NCI-H2227 treated with DMSO at 0.1 percent for 48 hours (cell line): ENCODE measurements around the gene P2RY14.

ENCODE experiments used
- DNase-seq: peaks from one replicate; lab custom pipeline; 2025; lab: John Stamatoyannopoulos, UW

Gene P2RY14

DNA sequence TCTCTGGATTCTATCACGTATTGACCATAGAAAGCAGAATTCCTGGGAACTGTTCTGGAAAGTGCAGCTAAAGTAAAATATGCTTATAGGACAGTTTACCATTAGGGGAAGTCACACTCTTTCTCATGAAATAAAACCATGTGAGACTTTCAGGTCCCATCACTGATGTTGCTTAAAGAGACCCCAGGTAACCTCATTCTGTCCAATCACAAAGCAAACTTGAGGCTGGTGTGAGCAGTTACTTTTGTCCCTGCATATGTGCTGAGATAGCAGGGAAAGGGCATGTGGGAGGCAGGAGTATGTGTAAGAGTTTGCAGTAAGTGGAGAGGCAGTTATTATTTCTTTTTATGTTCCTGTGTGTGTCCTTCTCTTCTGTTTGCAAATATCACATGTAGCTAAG lies 22.2 kb upstream of the P2RY14 start:
- no peak for DNase-seq

DNA sequence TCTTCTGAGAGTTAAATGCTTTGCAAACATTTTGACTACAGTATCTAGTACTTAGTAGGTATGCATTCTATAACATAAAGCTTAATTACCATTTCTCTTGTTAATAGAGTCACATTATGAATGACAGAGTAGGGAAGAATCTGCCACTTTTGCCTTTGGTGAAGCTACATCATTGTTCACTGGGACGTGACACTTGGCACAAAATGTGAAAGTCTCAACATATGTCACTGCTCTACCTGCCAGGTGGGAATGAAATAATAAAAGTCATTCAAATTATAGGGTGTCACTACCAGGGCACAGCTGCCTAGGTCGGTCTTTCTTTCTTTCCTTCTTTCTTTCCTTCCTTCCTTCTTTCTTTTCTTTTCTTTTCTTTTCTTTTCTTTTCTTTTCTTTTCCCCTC lies 20.7 kb upstream of the P2RY14 start:
- no peak for DNase-seq

DNA sequence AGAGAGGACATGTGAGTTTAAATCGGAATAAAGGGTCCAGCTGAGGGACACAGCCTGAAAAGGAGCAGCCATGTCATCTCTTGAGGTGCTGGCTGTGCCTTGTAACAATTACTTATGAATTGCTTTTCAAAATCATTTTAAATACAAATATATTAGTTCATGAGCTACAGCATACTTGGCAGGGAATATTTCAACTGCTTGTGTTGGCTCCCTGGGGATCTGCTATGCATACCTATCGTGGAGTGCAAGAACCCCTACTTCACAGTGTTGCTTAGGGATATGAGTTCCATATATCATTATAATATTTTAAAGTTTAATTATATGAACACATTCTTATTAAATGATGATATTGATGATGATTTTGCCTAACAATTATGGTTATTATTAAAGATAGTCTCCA lies 19.1 kb upstream of the P2RY14 start:
- no peak for DNase-seq

DNA sequence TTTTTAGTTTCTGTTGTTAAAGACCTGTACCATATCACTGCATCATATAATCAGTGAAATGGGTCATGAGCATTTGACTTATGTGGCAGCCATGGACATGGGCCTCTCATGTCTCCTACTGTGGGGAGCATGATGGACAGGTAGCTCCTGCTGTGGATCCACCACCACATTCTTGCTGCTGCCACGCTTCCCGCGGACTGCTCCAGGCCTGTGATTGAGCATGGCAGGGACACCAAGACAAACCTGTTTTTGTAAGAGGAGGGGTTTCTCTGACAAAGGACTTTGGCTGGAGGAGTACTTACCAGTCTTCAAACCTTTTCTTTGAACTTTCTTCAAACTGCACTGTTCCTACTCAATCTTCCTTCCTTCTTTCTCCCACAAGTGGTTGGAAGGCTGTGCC lies 17.9 kb upstream of the P2RY14 start:
- no peak for DNase-seq

- no peak for DNase-seq
Measured at GRCh38 chr3:151293127-151293526, 14.8 kb upstream of the P2RY14 start.

DNA sequence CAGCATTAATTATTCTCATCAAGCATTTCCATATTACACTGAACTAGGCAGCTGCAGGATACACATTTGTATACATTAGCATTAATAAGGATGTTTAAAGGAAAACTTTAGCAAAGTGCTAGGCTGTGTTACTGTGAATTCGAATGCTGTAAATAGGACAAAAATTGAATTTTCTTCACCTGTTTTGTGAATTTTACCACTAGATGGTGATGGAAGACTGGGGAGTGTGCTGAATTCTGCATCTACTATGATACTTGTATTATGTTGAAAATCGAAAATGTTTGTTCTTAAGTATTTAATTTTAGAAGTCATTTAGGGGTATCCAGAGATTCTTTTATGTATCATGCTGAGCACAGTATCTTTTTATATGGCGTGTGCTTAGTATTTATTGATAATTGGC lies 12.3 kb upstream of the P2RY14 start:
- DNase-seq = no peak

DNA sequence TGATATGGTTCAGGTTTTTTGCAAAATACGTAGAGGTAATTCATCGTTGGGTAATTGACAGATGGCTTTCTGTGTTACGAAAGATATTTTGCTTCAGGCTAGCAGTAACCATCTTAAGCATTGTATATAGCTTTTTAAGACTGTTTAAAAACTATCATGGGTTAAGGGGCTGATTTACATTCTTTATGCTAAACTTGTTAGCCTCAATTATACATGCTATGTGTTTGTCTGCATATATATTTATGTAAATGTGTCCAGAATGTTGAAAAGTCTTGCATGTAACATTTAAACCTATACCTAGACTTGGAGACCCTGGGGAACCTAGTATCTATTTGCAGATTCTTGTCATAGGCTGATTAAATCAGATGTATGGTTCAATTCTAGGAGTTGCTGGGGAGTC lies 11.1 kb upstream of the P2RY14 start:
- no peak for DNase-seq

DNA sequence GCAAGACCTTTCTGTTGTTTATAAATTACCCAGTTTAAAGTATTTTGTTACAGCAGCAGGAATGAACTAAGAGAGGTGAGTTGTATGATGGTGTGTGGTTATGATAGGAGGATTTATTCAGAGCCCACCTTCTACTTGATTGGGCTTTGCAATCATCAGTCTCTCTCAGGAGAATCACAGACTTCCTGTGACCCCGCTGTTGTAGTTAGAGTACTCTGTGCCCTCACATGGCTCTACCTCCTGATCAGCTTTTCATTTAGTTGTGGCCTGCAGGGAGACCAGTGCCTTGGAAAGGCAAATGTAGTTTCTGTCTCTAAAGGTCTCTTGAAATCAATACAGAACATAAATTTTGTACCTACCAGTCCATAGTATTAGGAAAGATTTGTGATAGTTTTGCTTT lies 7.6 kb upstream of the P2RY14 start:
- DNase-seq = no peak

DNA sequence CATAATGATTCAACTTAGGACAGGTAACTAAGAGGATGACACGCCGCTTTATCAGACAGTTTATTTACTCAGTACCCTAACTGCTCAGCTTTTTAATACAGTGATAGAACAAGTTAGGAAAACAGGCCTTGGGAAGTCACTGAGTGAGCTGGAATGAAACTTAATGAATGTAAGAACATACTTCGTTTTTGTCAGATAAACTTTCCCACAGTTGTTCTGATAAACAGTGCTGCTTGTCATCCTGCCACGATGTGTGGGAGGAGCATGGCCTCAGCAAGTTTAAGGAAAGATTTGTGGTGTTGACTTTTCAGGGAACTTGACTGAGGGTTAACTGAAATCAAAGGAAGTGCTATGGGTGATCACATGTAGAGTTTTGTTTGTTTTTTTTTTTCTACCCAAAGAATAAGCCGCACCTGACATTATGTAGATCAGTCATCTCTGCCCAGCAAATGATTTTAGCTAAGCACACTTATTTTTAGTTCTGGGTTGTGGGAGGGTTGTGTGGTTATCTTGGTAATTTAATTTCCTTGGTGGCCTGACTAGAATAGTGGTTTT lies 5.6 kb upstream of the P2RY14 start:
- DNase-seq = no peak

GRCh38 chr3:151283387-151283786 lies 5.0 kb upstream of the P2RY14 start:
- no peak for DNase-seq

DNA sequence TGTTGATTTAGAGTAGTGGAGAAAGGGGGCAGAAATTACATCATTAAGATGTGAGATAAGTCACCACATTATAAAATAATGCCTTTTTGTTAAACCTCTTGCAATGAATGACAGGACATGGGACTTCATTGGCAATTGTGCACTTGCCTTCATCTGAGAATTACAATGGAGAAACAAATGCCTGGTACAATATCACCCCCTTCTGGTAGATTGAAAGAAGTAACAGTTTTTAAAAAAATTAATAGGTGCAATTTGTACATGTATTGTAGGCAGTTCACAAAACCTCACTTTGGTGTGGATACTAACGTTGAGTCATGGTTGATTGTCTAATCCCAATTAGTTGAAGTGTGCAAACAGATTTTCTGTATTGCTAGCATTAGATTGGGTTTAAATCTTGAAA lies 4.6 kb upstream of the P2RY14 start:
- peak; percentile 39 for DNase-seq

DNA sequence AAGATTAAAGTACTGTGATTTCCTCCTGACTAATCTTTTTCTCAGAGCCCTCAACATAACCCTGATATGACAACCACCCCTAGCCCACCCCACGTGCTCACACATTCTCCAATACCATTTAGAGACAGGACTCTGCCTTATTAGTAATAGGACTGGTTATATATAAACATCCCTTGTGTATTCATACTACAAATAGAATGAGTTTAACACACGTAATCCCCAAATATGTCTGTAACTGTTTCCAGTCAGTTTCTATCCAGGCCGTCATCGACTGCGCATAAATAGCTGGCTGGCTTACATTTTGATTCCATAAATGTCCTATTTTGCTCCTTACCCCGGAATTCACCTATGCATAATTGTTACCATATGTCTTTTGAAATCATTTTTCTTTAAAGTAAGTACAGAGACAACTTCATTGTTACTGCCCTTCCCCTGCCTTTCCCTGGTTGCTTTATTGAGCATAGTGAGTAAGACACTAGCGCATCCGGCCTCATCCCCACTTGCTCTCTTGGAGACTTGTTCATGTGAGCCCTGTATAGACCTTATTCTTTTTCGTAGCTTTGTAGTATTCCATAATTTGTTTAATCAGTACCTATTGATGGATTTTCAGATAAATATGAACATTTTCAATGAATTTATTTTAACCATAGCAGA lies 3.5 kb upstream of the P2RY14 start:
- DNase-seq = no peak

- DNase-seq = no peak
Measured at GRCh38 chr3:151276687-151277042, 1.7 kb downstream of the P2RY14 start.

DNA sequence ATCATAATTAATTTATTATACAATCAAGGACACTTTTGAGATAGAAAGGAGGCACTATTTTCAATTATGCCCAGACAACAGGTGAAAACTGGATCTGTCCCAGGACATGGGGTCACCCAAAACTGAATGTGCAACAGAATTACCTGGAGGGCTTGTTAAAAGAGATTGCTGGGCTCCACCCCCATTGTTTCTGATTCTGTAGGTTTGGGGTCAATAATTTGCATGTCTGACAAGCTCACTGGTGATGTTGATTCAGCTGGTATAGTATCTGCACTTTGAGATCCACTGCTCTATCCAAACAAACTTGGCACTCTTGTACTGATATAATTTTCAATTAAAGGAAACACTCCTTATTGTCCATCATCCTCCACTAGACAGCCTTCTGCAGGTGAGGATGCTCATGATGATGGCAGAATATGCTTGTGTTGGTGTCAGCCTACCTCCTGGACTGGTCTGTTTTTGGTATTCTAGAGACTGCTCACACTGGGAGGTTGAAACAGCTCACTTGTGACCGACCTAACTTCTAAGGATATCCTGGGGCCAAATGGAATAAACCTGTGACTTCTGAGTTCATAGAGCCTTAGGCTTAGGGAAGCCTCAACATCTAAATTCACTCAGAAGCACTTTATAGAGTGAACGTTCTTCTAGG lies 2.2 kb downstream of the P2RY14 start:
- DNase-seq = no peak

DNA sequence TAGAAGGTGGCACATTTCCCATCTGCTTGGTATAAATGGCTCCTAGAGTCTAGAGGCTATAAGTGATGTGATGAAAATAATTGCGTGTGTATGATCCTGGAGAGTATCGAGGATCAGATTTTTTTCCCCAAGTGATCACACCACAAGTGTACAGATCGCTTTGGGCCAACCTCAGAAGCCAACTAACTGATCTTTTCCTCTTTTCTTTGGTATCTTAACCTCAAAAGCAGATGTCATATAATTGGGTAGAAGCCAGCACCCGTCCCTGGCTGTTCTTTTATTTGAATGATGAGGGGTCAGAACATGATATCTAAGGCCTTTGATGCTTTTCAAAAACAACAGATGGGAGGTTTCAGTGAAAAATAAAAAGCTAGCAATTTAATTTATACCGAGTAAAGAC lies 3.3 kb downstream of the P2RY14 start:
- DNase-seq = no peak

- DNase-seq = no peak
Measured at GRCh38 chr3:151269631-151270030, 8.7 kb downstream of the P2RY14 start.

DNA sequence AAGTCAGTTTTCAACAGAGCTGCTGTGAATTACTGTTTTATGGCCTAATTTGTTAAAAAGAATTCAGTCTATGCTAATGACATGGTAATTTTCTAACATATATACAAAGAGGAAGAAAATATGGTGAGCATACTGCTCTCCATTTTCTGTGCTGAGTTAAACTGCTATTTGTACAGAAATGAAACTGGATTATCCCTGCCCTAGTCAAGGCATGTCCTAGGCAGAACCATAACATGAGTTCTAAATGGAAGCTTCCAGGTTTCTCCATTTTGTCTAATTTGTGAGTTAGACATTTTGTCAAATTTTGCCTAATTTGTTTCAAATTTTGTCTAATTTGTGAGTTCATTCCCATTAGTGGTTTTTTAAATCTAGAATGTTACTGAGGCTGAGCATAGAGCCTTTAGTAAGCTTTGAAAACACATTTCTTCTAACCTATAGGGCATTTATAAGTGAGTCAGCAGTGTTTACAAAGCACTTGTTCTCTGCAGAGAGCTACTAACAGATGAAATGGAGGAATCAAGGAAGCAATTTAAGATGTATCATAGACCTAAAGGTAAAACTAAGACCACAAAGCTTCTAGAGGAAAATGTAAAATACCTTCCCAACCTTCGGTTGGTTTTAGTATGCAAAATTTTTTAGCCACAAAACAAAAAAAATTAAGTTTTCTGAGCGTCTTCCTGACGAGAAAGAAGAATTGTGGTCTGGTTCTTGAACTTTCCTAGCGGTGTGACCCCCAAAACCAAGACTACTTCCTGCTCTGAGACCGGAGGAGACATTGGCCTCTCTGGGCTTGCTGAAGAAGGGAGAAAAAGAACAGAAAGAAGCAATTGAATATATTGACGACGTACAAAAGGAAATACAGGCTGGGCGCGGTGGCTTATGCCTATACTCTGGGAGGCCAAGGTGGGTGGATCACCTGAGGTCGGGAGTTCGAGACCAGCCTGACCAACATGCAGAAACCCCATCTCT lies 9.8 kb downstream of the P2RY14 start:
- no peak for DNase-seq

- DNase-seq = no peak
Measured at GRCh38 chr3:151267066-151267465, 11.3 kb downstream of the P2RY14 start.

GRCh38 chr3:151265866-151266265 lies 12.5 kb downstream of the P2RY14 start:
- no peak for DNase-seq

DNA sequence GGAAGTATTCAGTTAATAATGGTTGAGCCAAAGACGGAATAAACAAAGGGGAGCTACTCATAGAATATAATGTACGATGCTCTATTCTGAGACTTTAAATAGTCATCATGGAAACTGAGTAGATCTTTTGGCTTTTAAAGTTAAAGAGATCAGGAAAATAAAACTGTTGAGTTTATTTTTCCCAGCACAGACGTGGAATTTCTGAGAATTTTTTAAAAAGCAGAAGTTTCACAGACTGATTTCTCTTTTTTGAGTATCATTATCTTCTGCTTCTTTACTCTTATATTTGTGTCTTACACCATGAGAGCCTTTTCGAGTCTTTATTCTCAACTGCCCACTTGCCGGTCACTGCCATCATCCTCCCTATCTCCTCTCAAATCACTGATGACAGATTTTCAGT lies 13.2 kb downstream of the P2RY14 start:
- no peak for DNase-seq

GRCh38 chr3:151264605-151265004 lies 13.7 kb downstream of the P2RY14 start:
- DNase-seq = no peak

- no peak for DNase-seq
Measured at GRCh38 chr3:151262871-151263525, 15.3 kb downstream of the P2RY14 start.
